Skin epidermis (tissue), 12 donors: ENCODE data around the gene TYW1B.
A peak's percentile ranks its signal among the peaks of the same experiment; 100 is the strongest.
"Not testable (repeated sequence)": the region's sequence is repeated elsewhere in the genome, so short reads cannot be mapped to it uniquely, and the experiment has no call there.

ENCODE experiments used
- H3K27ac ChIP-seq, 21 experiments: fragments of 200-600 bp; sonication (generic) in 11 of 21; one replicate each; pipeline ENCODE4 v1.5.0; 2020; ENCODE audit warnings: mild to moderate bottlenecking in 3 of 21, inconsistent platforms in 2 of 21, moderate library complexity in 2 of 21
- H3K4me3 ChIP-seq, 7 experiments: fragments of 200-600 bp; sonication (generic) in 2 of 7; one replicate each; pipeline ENCODE4 v1.5.0; 2020; ENCODE audit warnings: inconsistent platforms in 2 of 7, mild to moderate bottlenecking in 2 of 7, moderate library complexity in 1 of 7

The TYW1B gene, protein sequence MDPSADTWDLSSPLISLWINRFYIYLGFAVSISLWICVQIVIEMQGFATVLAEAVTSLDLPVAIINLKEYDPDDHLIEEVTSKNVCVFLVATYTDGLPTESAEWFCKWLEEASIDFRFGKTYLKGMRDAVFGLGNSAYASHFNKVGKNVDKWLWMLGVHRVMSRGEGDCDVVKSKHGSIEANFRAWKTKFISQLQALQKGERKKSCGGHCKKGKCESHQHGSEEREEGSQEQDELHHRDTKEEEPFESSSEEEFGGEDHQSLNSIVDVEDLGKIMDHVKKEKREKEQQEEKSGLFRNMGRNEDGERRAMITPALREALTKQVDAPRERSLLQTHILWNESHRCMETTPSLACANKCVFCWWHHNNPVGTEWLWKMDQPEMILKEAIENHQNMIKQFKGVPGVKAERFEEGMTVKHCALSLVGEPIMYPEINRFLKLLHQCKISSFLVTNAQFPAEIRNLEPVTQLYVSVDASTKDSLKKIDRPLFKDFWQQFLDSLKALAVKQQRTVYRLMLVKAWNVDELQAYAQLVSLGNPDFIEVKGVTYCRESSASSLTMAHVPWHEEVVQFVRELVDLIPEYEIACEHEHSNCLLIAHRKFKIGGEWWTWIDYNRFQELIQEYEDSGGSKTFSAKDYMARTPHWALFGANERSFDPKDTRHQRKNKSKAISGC

GRCh38 chr7:72827839-72828591, at the start of gene TYW1B:
Gene TYW1B (minus strand): TSS chr7:72828200. CDS start chr7:72828075, 125 bp downstream.
- H3K27ac ChIP-seq: peak within 1 kb of the TSS in 20 of 21 experiments; percentile 46 to 97 (median 78)
- H3K4me3 ChIP-seq: peak within 1 kb of the TSS; percentile 46 to 91 (median 79)

DNA sequence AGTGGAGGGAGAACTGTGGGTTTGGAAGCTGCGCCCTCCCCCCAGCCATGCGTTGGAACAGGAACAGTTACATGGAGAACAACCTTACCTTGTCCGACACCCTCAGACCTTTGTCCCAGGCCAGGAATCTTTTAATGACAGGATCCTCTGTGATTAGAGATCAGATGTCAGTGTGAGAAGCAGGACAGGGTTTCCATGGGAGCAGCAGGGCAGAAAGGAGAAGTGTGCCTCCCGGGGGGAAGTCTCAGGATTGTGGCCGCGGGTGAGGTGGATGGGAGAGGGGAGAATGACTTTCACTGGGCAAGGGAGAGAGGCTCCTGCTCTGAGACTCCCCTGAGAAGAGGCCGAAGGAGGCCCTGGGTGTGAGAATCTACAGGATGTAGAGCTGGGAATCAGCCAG, 39.6 kb upstream of the TYW1B start:
- not testable (repeated sequence) for H3K27ac ChIP-seq, H3K4me3 ChIP-seq

GRCh38 chr7:72858846-72859400, 30.9 kb upstream of the TYW1B start:
- not testable (repeated sequence) for H3K4me3 ChIP-seq, H3K27ac ChIP-seq

- not testable (repeated sequence) for H3K27ac ChIP-seq, H3K4me3 ChIP-seq
Measured at GRCh38 chr7:72857925-72858324, 29.9 kb upstream of the TYW1B start.

- not testable (repeated sequence) for H3K4me3 ChIP-seq, H3K27ac ChIP-seq
Measured at GRCh38 chr7:72855261-72855660, 27.3 kb upstream of the TYW1B start.

- not testable (repeated sequence) for H3K4me3 ChIP-seq
Measured at GRCh38 chr7:72852937-72853336, 24.9 kb upstream of the TYW1B start.

DNA sequence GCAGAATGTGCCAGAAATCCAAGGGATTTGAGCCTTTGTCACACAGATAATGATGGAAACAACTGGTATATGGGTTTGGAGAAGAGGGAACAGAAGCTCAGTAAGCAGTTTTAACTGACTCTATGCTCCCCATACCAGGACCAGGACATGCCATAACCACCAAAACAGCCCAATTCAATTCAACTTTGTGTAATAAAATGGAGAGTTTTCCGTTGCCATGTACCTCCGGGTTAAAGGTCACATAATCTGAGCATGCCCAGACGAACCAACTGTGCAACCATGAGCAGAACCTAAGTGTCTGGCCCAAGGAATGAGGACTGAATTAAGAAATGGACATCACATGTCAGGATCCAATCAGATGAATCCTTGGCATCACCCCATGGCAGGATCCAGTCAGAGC, 22.7 kb upstream of the TYW1B start:
- H3K27ac ChIP-seq, H3K4me3 ChIP-seq: not testable (repeated sequence)

More at GRCh38 chr7:72852937-72853336, 24.9 kb upstream of the TYW1B start:
- not testable (repeated sequence) for H3K27ac ChIP-seq

- not testable (repeated sequence) for H3K27ac ChIP-seq, H3K4me3 ChIP-seq
Measured at GRCh38 chr7:72844146-72844545, 16.1 kb upstream of the TYW1B start.

DNA sequence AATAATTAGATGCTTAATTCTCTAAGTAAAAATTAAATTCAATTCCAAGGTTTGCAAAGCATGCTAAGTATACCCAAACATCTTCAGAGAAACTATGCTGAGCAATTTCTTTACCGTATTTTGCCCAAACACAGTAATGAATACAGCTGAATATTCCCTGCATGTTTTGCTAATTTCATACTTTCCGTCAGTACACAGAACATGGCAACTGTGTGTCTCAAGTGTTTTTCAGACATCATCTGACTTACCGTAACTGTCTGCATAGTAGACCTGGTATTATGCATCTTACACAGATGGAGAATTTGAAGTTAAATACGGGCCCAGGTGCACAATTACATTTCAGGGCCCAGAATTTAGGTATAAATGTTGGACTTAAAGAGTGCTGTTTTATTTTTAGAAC, 15.2 kb upstream of the TYW1B start:
- not testable (repeated sequence) for H3K4me3 ChIP-seq, H3K27ac ChIP-seq

- H3K4me3 ChIP-seq, H3K27ac ChIP-seq: not testable (repeated sequence)
Measured at GRCh38 chr7:72840966-72841511, 13.0 kb upstream of the TYW1B start.

DNA sequence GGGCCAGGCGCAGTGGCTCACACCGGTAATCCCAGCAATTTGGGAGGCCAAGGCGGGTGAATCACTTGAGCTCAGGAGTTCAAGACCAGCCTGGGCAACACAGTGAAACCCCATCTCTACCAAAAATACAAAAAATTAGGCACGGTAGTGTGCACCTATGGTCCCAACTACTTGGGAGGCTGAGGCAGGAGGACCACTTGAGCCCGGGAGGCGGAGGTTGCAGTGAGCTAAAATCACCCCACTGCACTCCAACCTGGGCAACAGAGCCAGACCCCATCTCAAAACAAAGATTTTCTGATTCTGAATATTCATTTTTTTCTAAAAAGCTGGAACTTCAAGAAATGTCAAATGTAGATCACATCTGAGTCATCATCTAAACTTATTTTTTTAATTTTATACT, 10.3 kb upstream of the TYW1B start:
- H3K4me3 ChIP-seq, H3K27ac ChIP-seq: not testable (repeated sequence)

DNA sequence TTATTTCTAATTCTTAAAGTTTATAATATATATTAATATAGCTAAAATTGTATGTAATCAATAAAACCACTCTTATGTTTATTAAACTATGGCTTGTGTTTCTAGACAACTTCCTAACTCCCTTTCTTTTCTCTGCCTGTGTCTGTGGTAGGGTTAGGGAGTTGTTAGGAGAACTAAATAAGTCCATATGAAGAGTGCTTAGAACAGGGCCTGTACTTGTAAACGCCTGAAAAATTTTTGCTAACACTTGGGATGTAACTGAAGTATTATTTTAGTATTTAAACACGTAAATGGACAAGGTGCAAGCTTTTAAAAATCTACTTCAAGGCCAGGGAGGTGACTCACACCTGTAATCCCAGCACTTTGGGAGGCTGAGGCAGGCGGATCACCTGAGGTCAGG, 9.3 kb upstream of the TYW1B start:
- not testable (repeated sequence) for H3K4me3 ChIP-seq, H3K27ac ChIP-seq

DNA sequence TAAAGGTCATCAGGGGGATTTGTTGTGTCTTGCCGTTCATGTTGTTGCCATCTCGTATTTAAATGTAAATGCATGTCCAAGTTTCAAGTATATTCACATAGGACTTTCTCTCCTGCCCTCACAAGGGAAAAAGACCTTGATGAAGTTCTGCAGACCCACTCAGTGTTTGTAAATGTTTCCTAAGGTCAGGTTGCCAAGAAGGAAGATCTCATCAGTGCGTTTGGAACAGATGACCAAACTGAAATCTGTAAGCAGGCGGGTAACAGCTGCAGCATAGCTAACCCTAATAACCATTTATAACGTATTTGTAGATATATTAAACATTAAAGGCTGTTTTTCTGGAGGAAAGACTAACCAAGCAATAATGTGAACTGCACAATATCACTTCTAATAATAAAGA, 2.6 kb upstream of the TYW1B start:
- Histone ChIP-seq H3K4me3 (peak overlapping the region; percentile 55 to 91 (median 79)), H3K27ac (peak overlapping the region in 20 of 21 experiments; percentile 80 to 99 (median 90))

DNA sequence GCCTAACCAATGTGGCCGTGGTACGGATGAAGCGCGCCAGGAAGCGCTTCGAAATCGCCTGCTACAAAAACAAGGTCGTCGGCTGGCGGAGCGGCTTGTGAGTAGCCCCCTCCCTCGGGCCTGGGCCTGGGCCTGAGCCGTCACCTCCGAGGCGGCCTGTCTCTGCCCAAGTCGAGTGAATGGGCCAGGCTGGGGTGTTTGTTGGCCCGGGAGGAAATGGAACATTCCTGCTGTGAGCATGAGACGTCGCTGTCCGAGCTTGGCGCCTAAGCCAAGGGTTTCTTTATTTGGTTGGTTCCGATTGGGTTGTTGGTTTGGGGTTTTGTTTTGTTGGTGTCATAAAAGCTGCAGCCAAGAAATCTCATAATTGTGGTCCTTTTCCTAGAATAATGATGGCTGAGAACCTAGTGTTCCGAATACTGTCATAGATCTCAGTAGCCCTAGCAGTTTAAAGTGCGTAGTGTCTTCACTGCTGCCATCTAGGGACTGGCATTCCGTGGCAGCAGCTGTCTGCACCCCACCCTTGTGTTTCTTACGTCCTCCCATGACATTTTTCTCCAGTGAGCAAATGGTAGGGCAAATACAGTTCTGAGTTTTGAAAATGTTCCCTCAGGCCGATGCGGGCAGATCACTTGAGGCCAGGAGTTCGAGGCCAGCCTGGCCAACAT, 1.8 kb upstream of the TYW1B start:
- H3K4me3 ChIP-seq: peak overlapping the region; percentile 55 to 91 (median 79)

DNA sequence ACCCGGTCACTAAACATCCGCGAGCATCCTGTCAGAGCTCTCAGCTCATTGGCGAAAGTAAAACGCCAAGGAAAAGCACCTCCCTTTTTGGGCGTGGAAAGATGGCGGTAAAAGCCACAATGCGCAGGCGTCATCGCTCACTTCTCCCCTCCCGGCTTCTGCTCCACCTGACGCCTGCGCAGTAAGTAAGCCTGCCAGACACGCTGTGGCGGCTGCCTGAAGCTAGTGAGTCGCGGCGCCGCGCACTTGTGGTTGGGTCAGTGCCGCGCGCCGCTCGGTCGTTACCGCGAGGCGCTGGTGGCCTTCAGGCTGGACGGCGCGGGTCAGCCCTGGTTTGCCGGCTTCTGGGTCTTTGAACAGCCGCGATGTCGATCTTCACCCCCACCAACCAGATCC, 1.3 kb upstream of the TYW1B start:
- H3K4me3 ChIP-seq: peak overlapping the region; percentile 55 to 91 (median 79)

More for the DNA sequence above, 1.8 kb upstream of the TYW1B start:
- H3K27ac ChIP-seq: peak overlapping the region; percentile 72 to 99 (median 89)

DNA sequence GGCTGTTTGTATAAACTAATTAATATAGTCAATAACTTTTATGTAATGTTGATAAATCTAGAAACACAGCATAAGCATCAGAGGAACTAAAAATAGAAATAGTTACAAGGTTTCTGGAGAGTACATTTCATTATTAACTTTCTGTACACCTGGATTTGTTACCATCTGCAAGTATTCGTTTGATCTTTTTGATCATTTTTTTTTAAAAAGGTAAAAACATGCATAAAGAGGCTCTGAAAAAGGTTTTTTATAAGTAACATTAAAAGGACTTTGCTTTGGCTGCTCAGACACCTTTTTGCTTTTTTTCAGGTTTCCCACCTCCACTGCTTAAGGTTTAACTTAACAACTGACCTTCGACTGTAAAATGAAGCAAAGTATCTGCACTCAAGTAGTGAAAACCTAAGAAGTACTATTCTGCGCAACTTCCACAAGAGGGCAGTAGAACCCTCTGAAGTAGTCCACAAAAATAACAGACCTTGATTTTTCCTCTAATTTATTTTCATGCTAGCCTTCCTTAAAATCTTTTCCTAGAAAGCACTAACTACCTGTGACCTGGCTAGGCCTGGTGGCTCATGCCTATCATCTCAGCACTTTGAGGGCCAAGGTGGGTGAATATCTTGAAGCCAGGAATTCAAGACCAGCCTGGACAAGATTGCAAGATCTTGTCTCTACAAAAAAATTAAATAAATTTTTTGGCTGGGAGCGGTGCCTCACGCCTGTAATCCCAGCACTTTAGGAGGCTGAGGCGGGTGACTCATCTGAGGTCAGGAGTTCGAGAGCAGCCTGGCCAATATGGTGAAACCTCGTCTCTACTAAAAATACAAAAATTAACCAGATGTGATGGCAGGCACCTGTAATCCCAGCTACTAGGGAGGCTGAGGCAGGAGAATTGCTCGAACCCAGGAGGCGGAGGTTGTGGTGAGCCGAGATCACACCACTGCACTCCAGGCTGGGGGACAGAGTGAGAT, 4.0 kb downstream of the TYW1B start:
- H3K27ac ChIP-seq, H3K4me3 ChIP-seq: not testable (repeated sequence)

More for the DNA sequence above, 1.3 kb upstream of the TYW1B start:
- peak overlapping the region; percentile 72 to 99 (median 89) for H3K27ac ChIP-seq

GRCh38 chr7:72822497-72822896, 5.5 kb downstream of the TYW1B start:
- H3K4me3 ChIP-seq, H3K27ac ChIP-seq: not testable (repeated sequence)
